ENCODE data around the gene MT1HL1. TPM values are rescaled to one million over a fixed set of nuclear protein-coding genes. Genes with fewer than 3 reads are reported as not detected.

Gene MT1HL1
- total and polyA plus RNA-seq, 2 of the 4 experiments (the other 2 are of a cell fraction) = not detected

DNA sequence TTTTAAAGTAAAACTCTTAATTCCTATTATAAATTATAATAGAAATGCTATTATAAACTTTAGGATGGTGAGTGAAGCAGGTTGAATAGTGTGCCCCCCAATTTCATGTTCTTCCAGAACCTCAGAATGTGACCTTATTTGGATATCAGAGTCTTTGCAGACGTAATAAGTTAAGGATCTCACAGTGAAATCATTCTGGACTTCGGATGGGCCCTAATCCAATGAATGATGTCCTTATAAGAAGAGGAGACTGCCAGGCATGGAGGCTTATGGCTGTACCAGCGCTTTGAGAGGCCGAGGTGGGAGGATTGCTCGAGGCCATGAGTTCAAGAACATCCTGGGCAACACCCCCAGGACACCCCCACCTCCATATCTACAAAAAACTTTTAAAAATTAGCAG, 9.4 kb upstream of the MT1HL1 start:
- H3K18ac ChIP-seq (ENCODE audit: low read depth, low read length) = no peak overlapping the region

More for the DNA sequence above, 9.4 kb upstream of the MT1HL1 start:
- Histone ChIP-seq H3K4me1 (ENCODE audit: control insufficient read depth, insufficient read depth, low read length) (no peaks in the 10 kb centered on the region), H3K4me3 (ENCODE audit: insufficient read depth, low read depth, low read length) (no peak overlapping the region), H3K79me1 (ENCODE audit: low read depth in 1 of 2, low read length in 2 of 2) (no peaks in the 10 kb centered on the region), H3K9me1 (ENCODE audit: insufficient read depth, low read length) (no peaks in the 10 kb centered on the region), H4K5ac (ENCODE audit: low read depth, low read length) (no peak overlapping the region), H2BK20ac (ENCODE audit: low read depth, low read length) (no peak overlapping the region), H3K9ac (ENCODE audit: low read depth, low read length) (no peak overlapping the region), H4K91ac (ENCODE audit: insufficient read depth, low read depth, low read length) (no peak overlapping the region), H2BK5ac (ENCODE audit: low read depth, low read length, poor library complexity, severe bottlenecking) (no peak overlapping the region), H2AK5ac (ENCODE audit: low read depth, low read length) (no peak overlapping the region), H3K14ac (replicated peaks; ENCODE audit: low read depth, low read length) (no peak overlapping the region), H3K27me3 (ENCODE audit: control insufficient read depth, insufficient read depth, low read length) (no peaks in the 10 kb centered on the region), H4K8ac (ENCODE audit: low read depth in 2 of 2, low read length in 2 of 2) (no peak overlapping the region), H3K9me3 (ENCODE audit: control insufficient read depth, insufficient read depth, low read length) (peaks cover 6% of the 10 kb centered on the region), H3K4me2 (ENCODE audit: low read depth, low read length) (no peak overlapping the region), H3K4ac (ENCODE audit: low read depth, low read length) (no peak overlapping the region), H3K23ac (ENCODE audit: low read depth, low read length) (no peak overlapping the region), H3K27ac (ENCODE audit: insufficient read depth, low read length) (no peak overlapping the region), H2BK120ac (ENCODE audit: low read depth, low read length) (no peak overlapping the region), H2BK15ac (ENCODE audit: low read depth, low read length) (no peak overlapping the region), H2AFZ (replicated peaks; ENCODE audit: low read length, poor library complexity) (no peak overlapping the region), H3K36me3 (ENCODE audit: control insufficient read depth, insufficient read depth, low read length) (no peaks in the 10 kb centered on the region), H3K56ac (ENCODE audit: extremely low read depth, insufficient read depth, low read length) (no peak overlapping the region), H2AK9ac (replicated peaks; ENCODE audit: low read depth, low read length, poor library complexity) (no peak overlapping the region), H4K20me1 (ENCODE audit: insufficient read depth, low read length) (no peaks in the 10 kb centered on the region)
- intact Hi-C loops (cut with micrococcal nuclease) (no loop called here), dilution Hi-C loops (cut with HindIII; ENCODE audit: low sequenced_read_pairs, unreplicated experiment) (no loop called here), in situ Hi-C loops (cut with MboI; ENCODE audit: low sequenced_read_pairs) (no loop called here)
- no CpG with 5 or more reads among the region's 5 CpGs for WGBS, 2 experiments (ENCODE audit: extremely low coverage in 2 of 2, insufficient read length in 1 of 2)
- ChIA-PET POLR2A (ENCODE audit: unreplicated experiment) (no interaction called here), CTCF (no interaction called here)
- DNase-seq (no peak), ATAC-seq (ENCODE audit: low read depth) (no peak)
- BruUV-seq (replicated peaks) = no TSS peak
- TF ChIP-seq RFX5 (IDR thresholded peaks at IDR 0.05; ENCODE audit: low read depth, low read length) (no peak), RAD21 (IDR thresholded peaks at IDR 0.05; ENCODE audit: low read length) (no peak), CHD1 (IDR thresholded peaks at IDR 0.05; ENCODE audit: low read depth, low read length) (no peak), MAZ (IDR thresholded peaks at IDR 0.05; ENCODE audit: borderline replicate concordance, low read depth, low read length) (no peak), MAFK (IDR thresholded peaks at IDR 0.05; ENCODE audit: low read depth, low read length) (no peak), MXI1 (IDR thresholded peaks at IDR 0.05; ENCODE audit: borderline replicate concordance, low read depth, low read length) (no peak), POLR2A (IDR thresholded peaks at IDR 0.05; ENCODE audit: low read depth, low read length) (no peak), CEBPB (IDR thresholded peaks at IDR 0.05; ENCODE audit: low read depth, low read length) (no peak), NFE2L2 (IDR thresholded peaks at IDR 0.05; ENCODE audit: low read depth, low read length) (no peak)
- TF ChIP-seq, protein P1, sequence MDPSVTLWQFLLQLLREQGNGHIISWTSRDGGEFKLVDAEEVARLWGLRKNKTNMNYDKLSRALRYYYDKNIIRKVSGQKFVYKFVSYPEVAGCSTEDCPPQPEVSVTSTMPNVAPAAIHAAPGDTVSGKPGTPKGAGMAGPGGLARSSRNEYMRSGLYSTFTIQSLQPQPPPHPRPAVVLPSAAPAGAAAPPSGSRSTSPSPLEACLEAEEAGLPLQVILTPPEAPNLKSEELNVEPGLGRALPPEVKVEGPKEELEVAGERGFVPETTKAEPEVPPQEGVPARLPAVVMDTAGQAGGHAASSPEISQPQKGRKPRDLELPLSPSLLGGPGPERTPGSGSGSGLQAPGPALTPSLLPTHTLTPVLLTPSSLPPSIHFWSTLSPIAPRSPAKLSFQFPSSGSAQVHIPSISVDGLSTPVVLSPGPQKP (IDR thresholded peaks at IDR 0.05; ENCODE audit: borderline replicate concordance, low read depth, low read length) = no peak
- TF ChIP-seq, protein P2, sequence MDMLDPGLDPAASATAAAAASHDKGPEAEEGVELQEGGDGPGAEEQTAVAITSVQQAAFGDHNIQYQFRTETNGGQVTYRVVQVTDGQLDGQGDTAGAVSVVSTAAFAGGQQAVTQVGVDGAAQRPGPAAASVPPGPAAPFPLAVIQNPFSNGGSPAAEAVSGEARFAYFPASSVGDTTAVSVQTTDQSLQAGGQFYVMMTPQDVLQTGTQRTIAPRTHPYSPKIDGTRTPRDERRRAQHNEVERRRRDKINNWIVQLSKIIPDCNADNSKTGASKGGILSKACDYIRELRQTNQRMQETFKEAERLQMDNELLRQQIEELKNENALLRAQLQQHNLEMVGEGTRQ (IDR thresholded peaks at IDR 0.05; ENCODE audit: low read depth, low read length) = no peak

All from IMR-90 (cell line).